ENCODE results near the gene NR6A1. TPM values are rescaled to one million over a fixed set of nuclear protein-coding genes. Genes with fewer than 3 reads are reported as not detected.

The NR6A1 gene
- total and polyA plus RNA-seq, 9 donors = 0.29 to 1.7 (median 1.00) TPM

DNA sequence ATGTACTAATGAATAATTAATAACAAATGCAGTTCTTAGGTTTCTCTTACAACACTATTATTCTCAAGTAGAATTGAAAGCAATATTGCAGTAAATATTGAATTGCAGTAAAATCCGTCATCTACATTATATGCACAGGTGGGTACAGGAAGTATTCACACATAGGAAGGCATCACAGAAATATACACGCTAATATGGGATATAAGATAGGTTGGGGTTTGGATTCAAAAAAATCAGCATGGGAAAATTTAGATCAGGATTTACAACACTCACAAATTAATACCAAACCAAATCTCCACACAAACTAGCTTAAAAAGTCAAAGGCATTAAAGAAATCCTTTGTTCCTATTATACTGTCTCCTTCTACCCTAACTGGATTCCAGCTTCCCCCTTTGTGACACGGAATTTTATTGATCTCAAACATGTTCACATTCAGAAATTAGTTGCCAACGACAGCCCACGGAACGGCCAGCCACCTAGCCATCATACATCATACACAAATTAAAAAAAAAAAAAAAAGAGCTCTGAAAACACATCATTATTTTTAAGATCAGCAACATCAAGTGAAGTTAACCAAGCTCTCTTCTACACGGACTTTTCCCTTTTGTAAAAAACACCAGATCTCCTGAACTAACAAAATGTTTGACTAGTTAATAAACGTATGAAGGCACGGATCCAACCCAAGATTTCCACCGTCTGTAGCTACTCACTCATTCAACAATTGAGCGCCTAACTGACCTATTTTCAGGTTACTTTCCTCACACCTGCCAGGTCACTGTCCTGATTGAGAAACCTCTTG is 2.2 kb downstream of the NR6A1 start:
- TF ChIP-seq EP300 (IDR thresholded peaks at IDR 0.05) (no peak), POLR2A (IDR thresholded peaks at IDR 0.05) (no peak)
- TF ChIP-seq, protein P1, sequence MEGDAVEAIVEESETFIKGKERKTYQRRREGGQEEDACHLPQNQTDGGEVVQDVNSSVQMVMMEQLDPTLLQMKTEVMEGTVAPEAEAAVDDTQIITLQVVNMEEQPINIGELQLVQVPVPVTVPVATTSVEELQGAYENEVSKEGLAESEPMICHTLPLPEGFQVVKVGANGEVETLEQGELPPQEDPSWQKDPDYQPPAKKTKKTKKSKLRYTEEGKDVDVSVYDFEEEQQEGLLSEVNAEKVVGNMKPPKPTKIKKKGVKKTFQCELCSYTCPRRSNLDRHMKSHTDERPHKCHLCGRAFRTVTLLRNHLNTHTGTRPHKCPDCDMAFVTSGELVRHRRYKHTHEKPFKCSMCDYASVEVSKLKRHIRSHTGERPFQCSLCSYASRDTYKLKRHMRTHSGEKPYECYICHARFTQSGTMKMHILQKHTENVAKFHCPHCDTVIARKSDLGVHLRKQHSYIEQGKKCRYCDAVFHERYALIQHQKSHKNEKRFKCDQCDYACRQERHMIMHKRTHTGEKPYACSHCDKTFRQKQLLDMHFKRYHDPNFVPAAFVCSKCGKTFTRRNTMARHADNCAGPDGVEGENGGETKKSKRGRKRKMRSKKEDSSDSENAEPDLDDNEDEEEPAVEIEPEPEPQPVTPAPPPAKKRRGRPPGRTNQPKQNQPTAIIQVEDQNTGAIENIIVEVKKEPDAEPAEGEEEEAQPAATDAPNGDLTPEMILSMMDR (IDR thresholded peaks at IDR 0.05) = no peak
- H3K9me3 ChIP-seq = no peaks in the 10 kb centered on the region
- intact Hi-C loops (cut with DNase I) = no loop called here
- H3K27ac ChIP-seq = no peak overlapping the region
- H3K36me3 ChIP-seq = no peaks in the 10 kb centered on the region
- 50 to 60% (median 55%) methylated on average over 11 of the region's 11 CpGs for WGBS, 3 donors
- peak overlapping the region; percentile 89 for H3K4me3 ChIP-seq
- DNase-seq = no peak
- H3K4me1 ChIP-seq (ENCODE audit: insufficient read depth) = no peaks in the 10 kb centered on the region
- H3K27me3 ChIP-seq = no peaks in the 10 kb centered on the region

DNA sequence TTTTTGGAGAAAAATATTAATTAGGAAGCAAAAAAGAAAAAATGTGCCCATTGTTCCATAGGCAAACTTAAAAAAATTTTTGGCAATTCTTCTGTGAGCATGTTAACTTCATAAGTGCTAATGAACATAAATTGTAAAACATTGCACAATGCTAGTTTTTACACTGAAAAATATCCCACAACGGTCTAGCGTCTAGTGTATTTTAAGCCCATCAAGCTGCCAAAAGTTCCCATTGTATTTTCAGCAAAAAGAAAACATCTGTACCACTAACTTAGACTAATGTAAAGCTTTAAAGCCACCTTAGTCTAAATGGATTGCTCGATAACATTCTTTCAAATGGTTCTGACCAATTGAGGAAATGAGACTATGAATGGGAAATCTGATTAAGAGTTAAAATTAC is 2.8 kb downstream of the NR6A1 start:
- TF ChIP-seq, protein P1 (IDR thresholded peaks at IDR 0.05) = no peak
- no peak for TF ChIP-seq POLR2A (IDR thresholded peaks at IDR 0.05)
- no peak for TF ChIP-seq EP300 (IDR thresholded peaks at IDR 0.05)
- no peak for DNase-seq
- no peaks in the 10 kb centered on the region for H3K27me3 ChIP-seq
- H3K9me3 ChIP-seq = no peaks in the 10 kb centered on the region
- H3K4me3 ChIP-seq = no peak overlapping the region
- intact Hi-C loops (cut with DNase I) = no loop called here
- no peak overlapping the region for H3K27ac ChIP-seq
- 78 to 84% (median 82%) methylated on average over 3 of the region's 3 CpGs for WGBS, 3 donors
- no peaks in the 10 kb centered on the region for H3K4me1 ChIP-seq (ENCODE audit: insufficient read depth)
- no peaks in the 10 kb centered on the region for H3K36me3 ChIP-seq

DNA sequence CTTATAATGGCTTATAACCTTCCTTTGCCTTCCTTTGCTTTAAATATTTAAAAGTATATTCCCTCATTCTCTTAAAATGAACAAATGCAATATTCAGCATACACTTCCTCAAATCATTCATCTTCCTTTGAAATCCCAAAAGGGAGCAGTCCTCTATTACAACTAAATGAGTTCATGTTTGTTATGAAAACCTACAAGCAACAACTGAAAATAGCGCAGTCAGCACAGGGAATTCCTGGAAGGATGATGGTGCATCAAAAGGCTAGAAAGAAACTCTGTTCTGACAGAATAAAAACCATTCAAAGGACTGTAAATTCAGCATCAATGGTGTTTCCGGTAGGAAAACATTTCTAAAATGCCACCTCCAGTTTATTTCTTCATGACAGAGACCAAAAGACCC is 3.3 kb downstream of the NR6A1 start:
- no peak overlapping the region for H3K27ac ChIP-seq
- H3K4me3 ChIP-seq = no peak overlapping the region
- DNase-seq = no peak
- H3K36me3 ChIP-seq = no peaks in the 10 kb centered on the region
- H3K4me1 ChIP-seq (ENCODE audit: insufficient read depth) = no peaks in the 10 kb centered on the region
- no peak for TF ChIP-seq EP300 (IDR thresholded peaks at IDR 0.05)
- TF ChIP-seq POLR2A (IDR thresholded peaks at IDR 0.05) = no peak
- TF ChIP-seq, protein P1 (IDR thresholded peaks at IDR 0.05) = no peak
- intact Hi-C loops (cut with DNase I) = no loop called here
- H3K27me3 ChIP-seq = no peaks in the 10 kb centered on the region
- WGBS, 3 donors = 69 to 81% (median 70%) methylated on average over 2 of the region's 2 CpGs
- no peaks in the 10 kb centered on the region for H3K9me3 ChIP-seq

- TF ChIP-seq POLR2A (IDR thresholded peaks at IDR 0.05) = no peak
- no peak for TF ChIP-seq EP300 (IDR thresholded peaks at IDR 0.05)
- TF ChIP-seq, protein P1 (IDR thresholded peaks at IDR 0.05) = no peak
- H3K27me3 ChIP-seq = no peaks in the 10 kb centered on the region
- no peak overlapping the region for H3K27ac ChIP-seq
- intact Hi-C loops (cut with DNase I) = no loop called here
- H3K4me3 ChIP-seq = no peak overlapping the region
- no peaks in the 10 kb centered on the region for H3K9me3 ChIP-seq
- DNase-seq = no peak
- 78 to 85% (median 81%) methylated on average over 4 of the region's 4 CpGs for whole genome bisulfite sequencing, 3 donors
- no peaks in the 10 kb centered on the region for H3K4me1 ChIP-seq (ENCODE audit: insufficient read depth)
- H3K36me3 ChIP-seq = no peaks in the 10 kb centered on the region
Observed at GRCh38 chr9:124766815-124767554, 4.1 kb downstream of the NR6A1 start.

Measured in ovary (tissue), 9 donors.